VCaP (cell line): ENCODE measurements around the gene IL4I1.

Experiments
- H3K27ac ChIP-seq: fragments of 450-650 bp; 2 replicates; pipeline ENCODE4 v1.5.1; 2017
- TF ChIP-seq, protein P1 (sequence below): fragments of 450-650 bp; conservative IDR thresholded peaks from 2 replicates; pipeline ENCODE4 v1.5.1; 2017; ENCODE audit warnings: mild to moderate bottlenecking, moderate library complexity

The IL4I1 gene

DNA sequence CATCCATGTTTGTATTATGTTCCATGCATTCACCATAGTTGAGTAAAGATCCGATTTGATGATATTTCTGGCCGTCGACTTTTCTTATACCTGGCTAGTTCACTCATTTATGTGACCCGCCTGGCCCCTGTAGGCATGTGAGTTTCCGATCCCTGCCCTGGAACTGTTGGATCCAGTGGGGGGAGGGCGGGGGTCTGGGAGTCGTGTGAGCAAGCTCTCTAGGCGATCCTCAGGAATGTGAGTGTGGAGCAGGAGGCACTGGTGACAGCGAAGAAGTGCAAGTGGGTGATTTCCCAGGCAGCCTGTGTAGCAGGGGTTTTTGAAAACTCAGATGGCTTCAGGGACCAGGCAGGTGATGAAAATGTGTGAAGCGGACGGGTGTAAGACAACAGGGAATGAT is 56.4 kb downstream of the IL4I1 start:
- TF ChIP-seq, protein P1, sequence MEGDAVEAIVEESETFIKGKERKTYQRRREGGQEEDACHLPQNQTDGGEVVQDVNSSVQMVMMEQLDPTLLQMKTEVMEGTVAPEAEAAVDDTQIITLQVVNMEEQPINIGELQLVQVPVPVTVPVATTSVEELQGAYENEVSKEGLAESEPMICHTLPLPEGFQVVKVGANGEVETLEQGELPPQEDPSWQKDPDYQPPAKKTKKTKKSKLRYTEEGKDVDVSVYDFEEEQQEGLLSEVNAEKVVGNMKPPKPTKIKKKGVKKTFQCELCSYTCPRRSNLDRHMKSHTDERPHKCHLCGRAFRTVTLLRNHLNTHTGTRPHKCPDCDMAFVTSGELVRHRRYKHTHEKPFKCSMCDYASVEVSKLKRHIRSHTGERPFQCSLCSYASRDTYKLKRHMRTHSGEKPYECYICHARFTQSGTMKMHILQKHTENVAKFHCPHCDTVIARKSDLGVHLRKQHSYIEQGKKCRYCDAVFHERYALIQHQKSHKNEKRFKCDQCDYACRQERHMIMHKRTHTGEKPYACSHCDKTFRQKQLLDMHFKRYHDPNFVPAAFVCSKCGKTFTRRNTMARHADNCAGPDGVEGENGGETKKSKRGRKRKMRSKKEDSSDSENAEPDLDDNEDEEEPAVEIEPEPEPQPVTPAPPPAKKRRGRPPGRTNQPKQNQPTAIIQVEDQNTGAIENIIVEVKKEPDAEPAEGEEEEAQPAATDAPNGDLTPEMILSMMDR = no peak
- no peak overlapping the region for H3K27ac ChIP-seq

DNA sequence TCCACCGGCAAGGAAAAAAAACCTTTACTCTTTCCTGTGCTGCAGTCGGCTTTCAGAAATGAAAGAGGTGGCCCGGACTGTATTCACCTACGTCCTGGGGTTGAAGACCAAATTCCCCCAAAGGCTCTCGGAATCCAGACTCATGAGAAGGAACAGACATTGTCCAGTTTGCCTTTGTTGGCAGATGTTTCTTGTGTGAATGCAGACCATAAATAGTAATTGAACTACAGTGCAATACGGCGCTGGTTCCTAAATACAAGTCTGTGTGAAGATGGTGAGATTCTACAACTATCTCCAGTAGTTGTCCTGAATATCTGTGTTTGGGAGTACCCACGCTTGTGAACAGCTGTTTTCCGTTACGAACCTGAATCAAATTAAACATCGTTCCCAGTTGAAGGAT is 57.0 kb downstream of the IL4I1 start:
- no peak overlapping the region for H3K27ac ChIP-seq
- TF ChIP-seq, protein P1 = no peak
